HepG2 (cell line): ENCODE measurements around the gene R3HCC1L. TPM values are rescaled to one million over a fixed set of nuclear protein-coding genes. Genes with fewer than 3 reads are reported as not detected.

ENCODE experiments used
- ATAC-seq: fragments of 200-7000 bp; cut with Tn5 transposase; 3 replicates; pipeline ENCODE4 v1.9.1; 2020; ENCODE audit warnings: mild to moderate bottlenecking, moderate library complexity
- BruUV-seq: library from RNA; stranded (reverse); fragments of 400-500 nt; replicated peaks from 2 replicates; lab custom pipeline; 2021; lab: Mats Ljungman, UMichigan
- CTCF ChIA-PET: fragments of 300-600 bp; formaldehyde crosslinking; extraction: SDS; loops from one replicate; lab custom pipeline; 2021; ENCODE audit warnings: low total read pairs, inconsistent platforms, low intra/inter-chr PET ratio; lab: Yijun Ruan, JAX
- POLR2A ChIA-PET: fragments of 350-600 bp; sonication (Branson Sonifier 250); formaldehyde crosslinking; loops from one replicate; lab custom pipeline; 2020; ENCODE audit warnings: antibody characterized with exemption, inconsistent platforms; lab: Yijun Ruan, JAX
- DNase-seq: peaks from one replicate; pipeline ENCODE4 v3.0.0-alpha.2; 2015; ENCODE audit warnings: low spot score
- FAIRE-seq: peaks from 3 replicates; lab custom pipeline; 2011; peaks lifted over from hg19 to GRCh38; lab: Jason Lieb, UNC
- H2AFZ ChIP-seq: one replicate; pipeline ENCODE4 v1.6.1; 2011; ENCODE audit warnings: low read length, inconsistent platforms
- H3K27ac ChIP-seq: fragments of 300-600 bp; 3 replicates; pipeline ENCODE4 v1.8.0; 2011; ENCODE audit warnings: mixed run types, mild to moderate bottlenecking, mixed read lengths, low read length, inconsistent platforms; ENCODE audit not compliant: insufficient read depth; ENCODE audit errors: extremely low read length
- H3K27me3 ChIP-seq, 2 experiments: fragments of 200-600 bp in 1 of 2; 2 replicates in 1 of 2; 3 replicates in 1 of 2; pipeline versions ENCODE4 v1.6.0 to v1.8.0; 2011; ENCODE audit warnings: low read length in 2 of 2, mild to moderate bottlenecking in 2 of 2, moderate library complexity in 2 of 2, inconsistent platforms in 1 of 2; ENCODE audit not compliant: insufficient read depth in 2 of 2, control insufficient read depth in 1 of 2
- H3K36me3 ChIP-seq, 2 experiments: fragments of 200-600 bp in 1 of 2; replicated peaks in 1 of 2; 2 replicates in 1 of 2; 3 replicates in 1 of 2; pipeline versions ENCODE4 v1.5.1 to v1.8.0; 2011; ENCODE audit warnings: low read length in 2 of 2, inconsistent platforms in 1 of 2; ENCODE audit not compliant: insufficient read depth in 2 of 2, control insufficient read depth in 1 of 2
- H3K4me1 ChIP-seq: 2 replicates; pipeline ENCODE4 v1.5.1; 2012; ENCODE audit warnings: low read length, inconsistent platforms; ENCODE audit not compliant: insufficient read depth
- H3K4me2 ChIP-seq: 2 replicates; pipeline ENCODE4 v1.6.0; 2011; ENCODE audit warnings: low read depth, low read length, inconsistent platforms
- H3K4me3 ChIP-seq, 3 experiments: fragments of 200-600 bp in 1 of 3; sonication (generic), shearing (Covaris generic) in 1 of 3; replicated peaks in 1 of 3; 2 replicates each; pipeline ENCODE4 v1.5.1; 2011 to 2016; ENCODE audit warnings: low read length in 3 of 3, inconsistent platforms in 2 of 3, low read depth in 2 of 3, mild to moderate bottlenecking in 2 of 3, control low read depth in 1 of 3, mixed read lengths in 1 of 3; ENCODE audit not compliant: insufficient read depth in 1 of 3
- H3K79me2 ChIP-seq: one replicate; pipeline ENCODE4 v1.6.1; 2011; ENCODE audit warnings: low read length, inconsistent platforms; ENCODE audit not compliant: insufficient read depth
- H3K9ac ChIP-seq: 2 replicates; pipeline ENCODE4 v1.6.0; 2011; ENCODE audit warnings: mild to moderate bottlenecking, low read depth, low read length, inconsistent platforms; ENCODE audit not compliant: insufficient read depth
- H3K9me3 ChIP-seq: 2 replicates; pipeline ENCODE4 v1.5.1; 2012; ENCODE audit warnings: mild to moderate bottlenecking, low read length
- H4K20me1 ChIP-seq: 2 replicates; pipeline ENCODE4 v1.6.0; 2011; ENCODE audit warnings: inconsistent platforms, mild to moderate bottlenecking, low read length, moderate library complexity; ENCODE audit not compliant: insufficient read depth
- ARID5B ChIP-seq: IDR thresholded peaks from 2 replicates; pipeline ENCODE4 v1.4.0; 2020; ENCODE audit warnings: mild to moderate bottlenecking, missing genetic modification reagents
- ATF4 ChIP-seq, 2 experiments: fragments of 450-650 bp in 1 of 2; sonication (generic) in 1 of 2; formaldehyde crosslinking; IDR thresholded peaks; 2 replicates each; pipeline versions ENCODE4 v1.5.0 to v1.8.0; 2020 to 2022; ENCODE audit warnings: mild to moderate bottlenecking in 1 of 2, missing genetic modification reagents in 1 of 2
- BCL6 ChIP-seq: IDR thresholded peaks from 2 replicates; pipeline ENCODE4 v1.6.1; 2016; ENCODE audit warnings: missing genetic modification reagents, missing compliant biosample characterization
- HNF4G ChIP-seq, 2 experiments: sonication (generic) in 1 of 2; formaldehyde crosslinking in 1 of 2; IDR thresholded peaks; 2 replicates each; pipeline versions ENCODE4 v1.4.0 to v1.6.1; 2011 to 2020; ENCODE audit warnings: borderline replicate concordance in 2 of 2, low read depth in 2 of 2, mild to moderate bottlenecking in 2 of 2, low read length in 1 of 2, missing genetic modification reagents in 1 of 2, moderate library complexity in 1 of 2
- PATZ1 ChIP-seq: sonication (generic); formaldehyde crosslinking; IDR thresholded peaks from 2 replicates; pipeline ENCODE4 v1.4.0; 2020; ENCODE audit warnings: missing genetic modification reagents
- RARA ChIP-seq: IDR thresholded peaks from 2 replicates; pipeline ENCODE4 v1.6.1; 2016; ENCODE audit warnings: missing genetic modification reagents, missing compliant biosample characterization
- SAP130 ChIP-seq: IDR thresholded peaks from 2 replicates; pipeline ENCODE4 v1.6.1; 2016; ENCODE audit warnings: low read depth
- SOX6 ChIP-seq, 2 experiments: fragments of 450-650 bp in 1 of 2; sonication (generic) in 1 of 2; formaldehyde crosslinking in 1 of 2; IDR thresholded peaks; 2 replicates each; pipeline versions ENCODE4 v1.4.0 to v1.6.1; 2017 to 2020; ENCODE audit warnings: antibody characterized with exemption in 1 of 2, mild to moderate bottlenecking in 1 of 2, missing genetic modification reagents in 1 of 2
- ZSCAN25 ChIP-seq: sonication (generic); formaldehyde crosslinking; IDR thresholded peaks from 2 replicates; pipeline ENCODE4 v1.8.0; 2022; ENCODE audit warnings: mild to moderate bottlenecking, missing genetic modification reagents
- WGBS: methylation state at CpG from one replicate; pipeline ENCODE4 v1.1.6; 2017; ENCODE audit warnings: low lambda C conversion rate; 5-methylcytosine and 5-hydroxymethylcytosine counted together
- in situ Hi-C: cut with HindIII; loops from 2 replicates; pipeline ENCODE4 v1.10.0; 2017; ENCODE audit warnings: low pct_unique_long_range_greater_than_20kb; ENCODE audit not compliant: extremely low pct_ligation_motif_present
- intact Hi-C: fragments of 100-400 bp; cut with micrococcal nuclease; formaldehyde crosslinking; loops from one replicate; pipeline ENCODE4 v1.10.0; 2022; ENCODE audit not compliant: unreplicated experiment
- polyA plus RNA-seq, 8 experiments: library from polyadenylated mRNA; depleted of rRNA in 3 of 8; stranded (reverse) in 7 of 8; unstranded in 1 of 8; fragments of >200 nt; fragmentation: Illumina TruSeq in 4 of 8; extraction: Trizol in 4 of 8; gene quantifications; 2 replicates each; pipeline versions ENCODE4 v1.2.1 to v1.2.3, GENCODE V29; 2011 to 2016; ENCODE audit warnings: low read depth in 4 of 8, missing spikeins in 1 of 8, mixed read lengths in 1 of 8; ENCODE audit not compliant: insufficient read depth in 1 of 8
- total RNA-seq, 5 experiments: library from RNA; depleted of rRNA; stranded (reverse); fragments of >200 nt; fragmentation: Illumina TruSeq; extraction: Trizol; gene quantifications; 2 replicates each; pipeline ENCODE4 v1.2.3, GENCODE V29; 2016; ENCODE audit warnings: low read depth in 1 of 5

The R3HCC1L gene
- total and polyA plus RNA-seq, 2 of the 13 experiments (the other 11 are each of a cell fraction or from before 2014, with no cell fraction given), result 6.5 to 12.2 TPM

GRCh38 chr10:98259606-98260315 is 125.3 kb downstream of the R3HCC1L start:
- Histone ChIP-seq H3K36me3 (no peaks in the 10 kb centered on the region; a peak in 1 of 5 replicates), H3K4me3 (no peak overlapping the region), H3K79me2 (no peaks in the 10 kb centered on the region), H3K27ac (no peak overlapping the region), H3K4me2 (no peak overlapping the region), H3K27me3 (no peaks in the 10 kb centered on the region), H3K9me3 (no peaks in the 10 kb centered on the region), H3K9ac (no peak overlapping the region), H2AFZ (no peak overlapping the region), H4K20me1 (no peaks in the 10 kb centered on the region), H3K4me1 (peaks cover 23% of the 10 kb centered on the region)
- DNase-seq, result no peak
- ChIA-PET CTCF (no interaction called here), POLR2A (interaction anchor here (1.4 kb wide), 1 partner anchor 8 kb away, joined by 4 read pairs; the partner anchor contains the start of gene LOXL4)
- in situ Hi-C loops, result no loop called here
- TF ChIP-seq ATF4 (CRISPR knock-in tag; IDR thresholded peaks at IDR 0.05) (peak in 1 of 2 experiments; percentile 24; a peak in 1 of 4 replicates), ZSCAN25 (CRISPR knock-in tag) (no peak)
- no peak for ATAC-seq
- intact Hi-C loops, result no loop called here
- BruUV-seq, result no TSS peak
- FAIRE-seq, result no peak
- WGBS, result 77% methylated on average over 10 of the region's 14 CpGs

GRCh38 chr10:98260350-98260749 is 125.9 kb downstream of the R3HCC1L start:
- ChIA-PET CTCF (no interaction called here), POLR2A (no interaction called here)
- in situ Hi-C loops, result no loop called here
- ATAC-seq, result no peak; the same call in 2 of the 3 replicates
- no peaks in the 10 kb centered on the region for H4K20me1 ChIP-seq
- H3K27me3 ChIP-seq, result no peaks in the 10 kb centered on the region
- H2AFZ ChIP-seq, result no peak overlapping the region
- no TSS peak for BruUV-seq
- no peaks in the 10 kb centered on the region; a peak in 1 of 5 replicates for H3K36me3 ChIP-seq
- H3K9ac ChIP-seq, result no peak overlapping the region
- no peak for DNase-seq
- H3K9me3 ChIP-seq, result no peaks in the 10 kb centered on the region
- peaks cover 28% of the 10 kb centered on the region for H3K4me1 ChIP-seq
- no peaks in the 10 kb centered on the region for H3K79me2 ChIP-seq
- no peak overlapping the region for H3K4me2 ChIP-seq
- intact Hi-C loops, result no loop called here
- no peak overlapping the region for H3K27ac ChIP-seq
- H3K4me3 ChIP-seq, result no peak overlapping the region
- 16% methylated on average over 8 of the region's 9 CpGs for WGBS
- FAIRE-seq, result no peak
- TF ChIP-seq SOX6 (IDR thresholded peaks at IDR 0.05) (no peak), SOX6 (CRISPR knock-in tag; IDR thresholded peaks at IDR 0.05) (0 out of 2 replicates have a peak, but pooled peaks have one; percentile 31), HNF4G (IDR thresholded peaks at IDR 0.05; ENCODE audit: borderline replicate concordance, low read depth, low read length) (no peak), HNF4G (CRISPR knock-in tag; IDR thresholded peaks at IDR 0.05; ENCODE audit: borderline replicate concordance, low read depth) (no peak), SAP130 (CRISPR knock-in tag) (peak; percentile 31; the same call in 1 of the 2 replicates), RARA (CRISPR knock-in tag) (peak; percentile 35), BCL6 (CRISPR knock-in tag) (peak; percentile 84), PATZ1 (CRISPR knock-in tag) (peak; percentile 83), ARID5B (CRISPR knock-in tag) (peak; percentile 15; the same call in 1 of the 2 replicates)
